Endothelial cell (in vitro differentiated cells): ENCODE data around the gene ARMH3. TPM values are rescaled to one million over a fixed set of nuclear protein-coding genes. Genes with fewer than 3 reads are reported as not detected.

Experiments
- DNase-seq: peaks from one replicate; pipeline ENCODE4 v3.0.0; 2021; ENCODE audit warnings: low spot score
- H3K27ac Mint-ChIP-seq: one replicate; pipeline ENCODE4 v1.8.0; 2021; ENCODE audit warnings: mixed read lengths, inconsistent platforms; ENCODE audit not compliant: unreplicated experiment
- H3K27me3 Mint-ChIP-seq: one replicate; pipeline ENCODE4 v1.8.0; 2021; ENCODE audit warnings: mild to moderate bottlenecking, moderate library complexity, mixed read lengths, inconsistent platforms; ENCODE audit not compliant: unreplicated experiment
- H3K36me3 Mint-ChIP-seq: one replicate; pipeline ENCODE4 v1.8.0; 2021; ENCODE audit warnings: mild to moderate bottlenecking, low read depth, mixed read lengths, inconsistent platforms; ENCODE audit not compliant: unreplicated experiment
- H3K4me1 Mint-ChIP-seq: one replicate; pipeline ENCODE4 v1.8.0; 2021; ENCODE audit warnings: mild to moderate bottlenecking, mixed read lengths, inconsistent platforms; ENCODE audit not compliant: unreplicated experiment
- H3K4me3 Mint-ChIP-seq: one replicate; pipeline ENCODE4 v1.8.0; 2021; ENCODE audit warnings: mild to moderate bottlenecking, mixed read lengths, inconsistent platforms; ENCODE audit not compliant: unreplicated experiment
- H3K9me3 Mint-ChIP-seq: one replicate; pipeline ENCODE4 v1.8.0; 2021; ENCODE audit warnings: mixed read lengths, inconsistent platforms; ENCODE audit not compliant: unreplicated experiment
- total RNA-seq: library from RNA; stranded (reverse); fragmentation: NEBNext Ultra II Directional; extraction: Animal tissue kit (Norgen Biotek cat#: 25700); gene quantifications from one replicate; pipeline ENCODE4 v1.2.1, GENCODE V29; 2021; ENCODE audit not compliant: unreplicated experiment
- TF ChIP-seq, protein P1 (sequence below): fragments of 200-600 bp; sonication (generic); IDR thresholded peaks from one replicate; pipeline ENCODE4 v1.5.0; 2021; ENCODE audit warnings: antibody characterized with exemption; ENCODE audit not compliant: unreplicated experiment

The ARMH3 gene
- total RNA-seq, 1 donor from 2014 or later = 20.5 TPM

DNA sequence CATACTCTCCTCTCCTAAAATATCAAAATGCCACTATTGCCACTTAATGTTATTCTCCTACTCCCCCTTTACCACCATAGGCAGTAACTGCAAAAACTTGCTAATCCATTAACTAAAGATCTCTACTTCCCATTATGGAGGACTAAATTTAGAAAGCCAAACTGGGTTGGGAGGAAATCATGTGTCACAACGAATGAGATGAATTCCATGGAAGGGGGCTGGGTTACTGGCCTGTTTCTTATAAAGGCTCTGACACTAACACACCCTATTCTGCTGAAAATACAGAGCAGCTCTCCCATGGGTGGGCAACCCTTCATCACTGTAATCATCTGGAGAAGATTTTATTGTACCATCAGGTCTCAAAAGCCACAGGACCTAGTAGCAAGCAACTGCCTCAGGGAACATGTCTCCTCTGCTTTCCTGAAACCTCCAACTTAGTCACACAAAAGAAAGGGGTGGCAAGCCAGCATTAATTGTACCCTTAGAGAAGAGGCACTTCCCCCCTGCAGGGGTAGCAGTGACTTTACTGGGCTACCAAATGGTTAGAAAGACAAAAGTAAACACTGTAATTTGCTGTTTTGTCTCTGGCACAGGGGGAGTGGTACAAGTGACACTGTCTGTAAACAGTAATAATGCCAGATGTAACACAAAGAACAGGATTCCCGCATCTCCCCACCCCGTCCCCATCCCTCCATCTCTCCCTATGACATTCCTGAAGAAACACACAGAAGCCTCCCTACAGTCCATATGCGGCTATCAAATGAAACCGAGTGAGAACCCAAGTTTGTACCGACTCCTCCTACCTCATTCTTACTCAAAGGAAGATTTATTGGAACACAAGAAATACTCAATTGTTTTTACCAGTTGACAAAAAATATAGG is 81.6 kb downstream of the ARMH3 start:
- peak overlapping the region; percentile 56 for H3K4me3 Mint-ChIP-seq
- H3K4me1 Mint-ChIP-seq = peaks cover 24% of the 10 kb centered on the region
- peaks cover 20% of the 10 kb centered on the region for H3K36me3 Mint-ChIP-seq
- TF ChIP-seq, protein P1, sequence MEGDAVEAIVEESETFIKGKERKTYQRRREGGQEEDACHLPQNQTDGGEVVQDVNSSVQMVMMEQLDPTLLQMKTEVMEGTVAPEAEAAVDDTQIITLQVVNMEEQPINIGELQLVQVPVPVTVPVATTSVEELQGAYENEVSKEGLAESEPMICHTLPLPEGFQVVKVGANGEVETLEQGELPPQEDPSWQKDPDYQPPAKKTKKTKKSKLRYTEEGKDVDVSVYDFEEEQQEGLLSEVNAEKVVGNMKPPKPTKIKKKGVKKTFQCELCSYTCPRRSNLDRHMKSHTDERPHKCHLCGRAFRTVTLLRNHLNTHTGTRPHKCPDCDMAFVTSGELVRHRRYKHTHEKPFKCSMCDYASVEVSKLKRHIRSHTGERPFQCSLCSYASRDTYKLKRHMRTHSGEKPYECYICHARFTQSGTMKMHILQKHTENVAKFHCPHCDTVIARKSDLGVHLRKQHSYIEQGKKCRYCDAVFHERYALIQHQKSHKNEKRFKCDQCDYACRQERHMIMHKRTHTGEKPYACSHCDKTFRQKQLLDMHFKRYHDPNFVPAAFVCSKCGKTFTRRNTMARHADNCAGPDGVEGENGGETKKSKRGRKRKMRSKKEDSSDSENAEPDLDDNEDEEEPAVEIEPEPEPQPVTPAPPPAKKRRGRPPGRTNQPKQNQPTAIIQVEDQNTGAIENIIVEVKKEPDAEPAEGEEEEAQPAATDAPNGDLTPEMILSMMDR = no peak
- no peaks in the 10 kb centered on the region for H3K9me3 Mint-ChIP-seq
- no peaks in the 10 kb centered on the region for H3K27me3 Mint-ChIP-seq
- H3K27ac Mint-ChIP-seq = peak overlapping the region; percentile 79
- DNase-seq = no peak

DNA sequence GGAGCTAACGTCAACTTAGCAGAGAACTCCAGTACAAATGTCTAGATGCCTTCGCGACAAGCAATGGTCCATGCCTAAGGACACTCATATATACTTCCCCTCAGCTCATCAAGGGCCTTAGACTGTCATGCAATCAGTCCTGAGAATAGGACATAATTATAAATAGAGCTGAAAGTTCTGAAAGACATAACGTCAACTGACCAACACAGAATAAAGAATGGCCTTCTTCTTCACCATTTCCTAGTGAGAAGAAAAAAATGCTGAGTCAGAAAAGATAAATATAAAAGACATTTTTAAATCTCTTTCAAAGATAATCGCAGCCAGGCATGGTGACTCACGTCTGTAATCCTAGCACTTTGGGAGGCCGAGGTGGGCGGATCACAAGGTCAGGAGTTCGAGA is 83.2 kb downstream of the ARMH3 start:
- peaks cover 24% of the 10 kb centered on the region for H3K4me1 Mint-ChIP-seq
- no peaks in the 10 kb centered on the region for H3K27me3 Mint-ChIP-seq
- H3K9me3 Mint-ChIP-seq = peaks cover 5% of the 10 kb centered on the region
- no peak overlapping the region for H3K27ac Mint-ChIP-seq
- H3K36me3 Mint-ChIP-seq = peaks cover 20% of the 10 kb centered on the region
- TF ChIP-seq, protein P1 = no peak
- no peak for DNase-seq
- H3K4me3 Mint-ChIP-seq = no peak overlapping the region

DNA sequence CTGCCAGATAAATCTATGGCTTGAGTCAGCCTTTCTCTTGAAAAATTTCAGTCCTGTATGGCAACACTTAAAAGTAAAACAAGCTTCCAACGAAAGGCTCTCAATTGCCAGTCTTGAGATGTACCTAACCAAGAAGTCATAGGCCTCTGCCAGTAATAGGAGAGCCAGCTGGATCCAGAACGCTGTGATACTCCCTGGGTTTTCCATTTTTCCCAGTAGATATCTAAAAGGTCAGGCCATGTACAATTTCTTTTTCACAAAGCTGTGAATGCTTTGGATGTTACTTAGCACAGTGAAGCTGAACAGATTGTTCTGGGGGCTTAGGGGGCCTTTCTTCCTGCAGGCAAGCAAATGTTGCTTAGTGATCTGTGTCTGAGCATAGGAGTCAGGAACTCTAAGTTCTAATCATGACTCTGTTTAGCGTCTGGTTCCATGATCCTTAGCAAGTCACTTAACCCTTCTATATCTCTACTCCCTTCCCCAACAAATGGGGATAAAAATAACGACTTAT is 86.5 kb downstream of the ARMH3 start:
- Mint-ChIP-seq H3K4me3 (no peak overlapping the region), H3K27me3 (peaks cover 2% of the 10 kb centered on the region), H3K4me1 (peaks cover 24% of the 10 kb centered on the region), H3K9me3 (peaks cover 5% of the 10 kb centered on the region), H3K27ac (no peak overlapping the region), H3K36me3 (peaks cover 24% of the 10 kb centered on the region)
- TF ChIP-seq, protein P1 = no peak
- no peak for DNase-seq

DNA sequence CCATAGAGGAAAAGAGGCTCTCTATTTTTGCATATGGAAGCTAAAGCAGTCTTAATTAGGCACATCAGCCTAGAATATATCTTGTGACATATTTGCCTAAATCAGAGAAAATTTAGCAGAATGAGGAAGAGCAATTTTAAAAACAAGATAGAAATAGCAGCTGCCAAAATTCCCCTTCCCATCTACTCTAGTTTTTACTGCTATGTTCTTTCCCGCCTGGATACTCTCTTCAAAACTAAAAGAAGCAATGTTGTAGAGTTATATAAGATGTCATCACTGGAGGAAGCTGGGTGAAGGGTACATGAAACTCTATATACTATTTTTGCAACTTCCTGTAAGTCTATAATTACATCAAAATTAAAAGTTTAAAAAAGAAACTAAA is 87.0 kb downstream of the ARMH3 start:
- DNase-seq = no peak
- TF ChIP-seq, protein P1 = no peak
- Mint-ChIP-seq H3K27ac (no peak overlapping the region), H3K4me3 (no peak overlapping the region), H3K9me3 (peaks cover 5% of the 10 kb centered on the region), H3K27me3 (peaks cover 2% of the 10 kb centered on the region), H3K4me1 (peaks cover 18% of the 10 kb centered on the region), H3K36me3 (peaks cover 22% of the 10 kb centered on the region)
